GM23338 (cell line): ENCODE measurements around the gene GSN. TPM values are rescaled to one million over a fixed set of nuclear protein-coding genes. Genes with fewer than 3 reads are reported as not detected.

Source experiments
- ATAC-seq: fragments of 200-7000 bp; cut with Tn5 transposase; 3 replicates; pipeline ENCODE4 v1.9.1; 2020
- DNase-seq: peaks from one replicate; pipeline ENCODE4 v3.0.0-alpha.2; 2015; ENCODE audit warnings: low spot score
- H2AFZ ChIP-seq: fragments of 200-600 bp; sonication (generic); 2 replicates; pipeline ENCODE4 v1.8.0; 2016; ENCODE audit warnings: antibody characterized with exemption, mild to moderate bottlenecking, moderate library complexity
- H3F3A ChIP-seq: fragments of 200-600 bp; sonication (generic); replicated peaks from 2 replicates; pipeline ENCODE4 v1.8.0; 2017; ENCODE audit warnings: antibody characterized with exemption, mixed run types, low read depth
- H3K27ac ChIP-seq: fragments of 200-600 bp; sonication (generic); 2 replicates; pipeline ENCODE4 v1.6.1; 2016; ENCODE audit warnings: low read depth
- H3K27me3 ChIP-seq: fragments of 200-600 bp; sonication (generic); 2 replicates; pipeline ENCODE4 v1.8.0; 2016; ENCODE audit warnings: mild to moderate bottlenecking, mixed run types, moderate library complexity; ENCODE audit not compliant: insufficient read depth
- H3K36me3 ChIP-seq: fragments of 200-600 bp; sonication (generic); 2 replicates; pipeline ENCODE4 v1.8.0; 2016; ENCODE audit warnings: mild to moderate bottlenecking; ENCODE audit not compliant: insufficient read depth
- H3K4me1 ChIP-seq: fragments of 200-600 bp; sonication (generic); 2 replicates; pipeline ENCODE4 v1.8.0; 2016; ENCODE audit warnings: mild to moderate bottlenecking, moderate library complexity; ENCODE audit not compliant: insufficient read depth
- H3K4me2 ChIP-seq: fragments of 200-600 bp; sonication (generic); 2 replicates; pipeline ENCODE4 v1.7.1; 2017; ENCODE audit warnings: mixed run types
- H3K4me3 ChIP-seq: fragments of 200-600 bp; sonication (generic); 2 replicates; pipeline ENCODE4 v1.6.1; 2016; ENCODE audit warnings: mixed run types
- H3K79me2 ChIP-seq: fragments of 200-600 bp; sonication (generic); replicated peaks from 2 replicates; pipeline ENCODE4 v1.8.0; 2017; ENCODE audit warnings: mild to moderate bottlenecking; ENCODE audit not compliant: insufficient read depth
- H3K9me2 ChIP-seq: fragments of 200-600 bp; sonication (generic); 2 replicates; pipeline ENCODE4 v1.8.0; 2017; ENCODE audit not compliant: insufficient read depth
- H4K20me1 ChIP-seq: fragments of 200-600 bp; sonication (generic); replicated peaks from 2 replicates; pipeline ENCODE4 v1.8.0; 2017; ENCODE audit warnings: mild to moderate bottlenecking; ENCODE audit not compliant: insufficient read depth
- H3K27ac Mint-ChIP-seq: 2 replicates; pipeline ENCODE4 v1.8.0; 2020; ENCODE audit warnings: inconsistent platforms, mild to moderate bottlenecking, moderate library complexity, mixed read lengths
- H3K27me3 Mint-ChIP-seq: 3 replicates; pipeline ENCODE4 v1.8.0; 2022; ENCODE audit warnings: low read depth, mild to moderate bottlenecking, moderate library complexity, mixed read lengths, inconsistent platforms; ENCODE audit not compliant: insufficient read depth, poor library complexity
- H3K36me3 Mint-ChIP-seq: 3 replicates; pipeline ENCODE4 v1.8.0; 2021; ENCODE audit warnings: low read depth, mild to moderate bottlenecking, inconsistent platforms, moderate library complexity, mixed read lengths
- H3K4me1 Mint-ChIP-seq: 3 replicates; pipeline ENCODE4 v1.8.0; 2020; ENCODE audit warnings: mild to moderate bottlenecking, inconsistent platforms, mixed read lengths
- H3K4me3 Mint-ChIP-seq: 3 replicates; pipeline ENCODE4 v1.8.0; 2021; ENCODE audit warnings: moderate library complexity, mild to moderate bottlenecking, inconsistent platforms, mixed read lengths
- H3K9me3 Mint-ChIP-seq: 3 replicates; pipeline ENCODE4 v1.8.0; 2020; ENCODE audit warnings: moderate library complexity, mild to moderate bottlenecking, inconsistent platforms, mixed read lengths
- CREB1 ChIP-seq: fragments of 250-450 bp; sonication (Bioruptor Pico); IDR thresholded peaks from 2 replicates; pipeline ENCODE4 v1.5.0; 2020; ENCODE audit warnings: low read depth, mild to moderate bottlenecking, moderate library complexity
- CTCF ChIP-seq, 2 experiments: fragments of 200-600 bp in 1 of 2; sonication (generic) in 1 of 2; conservative IDR thresholded peaks; 2 replicates each; pipeline versions ENCODE4 v1.5.1 to v1.6.1; 2016 to 2017; ENCODE audit warnings: antibody characterized with exemption in 2 of 2, low read depth in 2 of 2, mild to moderate bottlenecking in 2 of 2, moderate library complexity in 1 of 2
- EZH2 ChIP-seq: fragments of 200-600 bp; sonication (generic); IDR thresholded peaks from one replicate; pipeline ENCODE4 v1.8.0; 2017; ENCODE audit warnings: antibody characterized with exemption, mild to moderate bottlenecking, low read depth; ENCODE audit not compliant: unreplicated experiment
- JUNB ChIP-seq: IDR thresholded peaks from one replicate; pipeline ENCODE4 v1.6.1; 2016; ENCODE audit warnings: antibody characterized with exemption; ENCODE audit not compliant: unreplicated experiment
- NANOG ChIP-seq: IDR thresholded peaks from 2 replicates; pipeline ENCODE4 v1.6.1; 2016; ENCODE audit warnings: antibody characterized with exemption, borderline replicate concordance
- POLR2AphosphoS5 ChIP-seq: IDR thresholded peaks from 2 replicates; pipeline ENCODE4 v1.6.1; 2016; ENCODE audit warnings: antibody characterized with exemption, low read depth
- STAT1 ChIP-seq: IDR thresholded peaks from one replicate; pipeline ENCODE4 v1.6.1; 2016; ENCODE audit warnings: antibody characterized with exemption; ENCODE audit not compliant: unreplicated experiment
- ZNF331 ChIP-seq: fragments of 250-450 bp; sonication (Bioruptor Pico); IDR thresholded peaks from 2 replicates; pipeline ENCODE4 v1.5.0; 2020; ENCODE audit warnings: low read depth, mild to moderate bottlenecking, moderate library complexity
- ZNF462 ChIP-seq: fragments of 250-450 bp; sonication (Bioruptor Pico); IDR thresholded peaks from 2 replicates; pipeline ENCODE4 v1.5.0; 2020; ENCODE audit warnings: mild to moderate bottlenecking, moderate library complexity
- polyA plus RNA-seq: library from polyadenylated mRNA; unstranded; fragments of >200 nt; fragmentation: Nextera tagmentation; extraction: Ambion mirVana; gene quantifications from 2 replicates; pipeline ENCODE4 v1.2.1, GENCODE V29; 2016
- total RNA-seq: library from RNA; depleted of rRNA; stranded (reverse); fragments of >200 nt; shearing (Covaris generic); gene quantifications from 2 replicates; pipeline ENCODE4 v1.2.3, GENCODE V29; 2014
- TF ChIP-seq, protein P1 (sequence below): IDR thresholded peaks from one replicate; pipeline ENCODE4 v1.6.1; 2018; ENCODE audit warnings: antibody characterized with exemption; ENCODE audit not compliant: unreplicated experiment

Gene GSN
- total and polyA plus RNA-seq, 2 experiments from 2014 or later: 30.2 to 85.7 TPM

DNA sequence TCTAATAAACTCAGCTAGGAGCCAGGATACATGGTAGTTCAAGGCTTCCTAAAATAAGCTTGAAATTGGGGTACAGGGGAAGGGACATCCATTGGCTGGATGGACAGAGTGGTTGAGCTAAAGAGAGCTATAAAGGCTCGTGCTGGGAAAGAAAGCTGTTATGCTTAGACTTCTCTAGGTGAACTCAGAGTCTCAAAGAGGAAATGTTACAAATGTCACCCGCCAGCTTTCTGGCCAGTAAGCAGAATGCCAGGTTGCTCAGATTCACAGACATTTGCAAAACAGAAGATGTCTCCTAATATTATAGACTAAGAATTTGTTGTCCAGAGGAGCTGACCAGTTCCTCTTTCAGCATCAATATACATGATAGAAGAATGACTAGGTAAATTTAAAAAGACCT, 71.5 kb downstream of the GSN start:
- H3K36me3 Mint-ChIP-seq: no peaks in the 10 kb centered on the region
- no peak overlapping the region for H3K4me2 ChIP-seq
- H3K4me3 ChIP-seq: no peak overlapping the region
- H3K27ac ChIP-seq: no peak overlapping the region
- H3K79me2 ChIP-seq: no peaks in the 10 kb centered on the region
- H3K9me3 Mint-ChIP-seq: no peaks in the 10 kb centered on the region
- no peak for DNase-seq
- H3K36me3 ChIP-seq: no peaks in the 10 kb centered on the region; the same call in 1 of the 2 replicates
- no peaks in the 10 kb centered on the region for H3K9me2 ChIP-seq
- H2AFZ ChIP-seq: no peak overlapping the region
- no peaks in the 10 kb centered on the region for H3F3A ChIP-seq
- no peak for ATAC-seq
- no peaks in the 10 kb centered on the region for H3K27me3 Mint-ChIP-seq
- no peak overlapping the region for H3K27ac Mint-ChIP-seq
- no peaks in the 10 kb centered on the region for H3K27me3 ChIP-seq
- no peak for TF ChIP-seq JUNB
- no peak for TF ChIP-seq CREB1 (CRISPR knock-in tag)
- no peak for TF ChIP-seq ZNF462 (CRISPR knock-in tag)
- TF ChIP-seq NANOG: no peak
- TF ChIP-seq STAT1: no peak
- no peaks in the 10 kb centered on the region for H4K20me1 ChIP-seq
- no peaks in the 10 kb centered on the region for H3K4me1 ChIP-seq
- H3K4me1 Mint-ChIP-seq: no peaks in the 10 kb centered on the region
- H3K4me3 Mint-ChIP-seq: no peak overlapping the region

DNA sequence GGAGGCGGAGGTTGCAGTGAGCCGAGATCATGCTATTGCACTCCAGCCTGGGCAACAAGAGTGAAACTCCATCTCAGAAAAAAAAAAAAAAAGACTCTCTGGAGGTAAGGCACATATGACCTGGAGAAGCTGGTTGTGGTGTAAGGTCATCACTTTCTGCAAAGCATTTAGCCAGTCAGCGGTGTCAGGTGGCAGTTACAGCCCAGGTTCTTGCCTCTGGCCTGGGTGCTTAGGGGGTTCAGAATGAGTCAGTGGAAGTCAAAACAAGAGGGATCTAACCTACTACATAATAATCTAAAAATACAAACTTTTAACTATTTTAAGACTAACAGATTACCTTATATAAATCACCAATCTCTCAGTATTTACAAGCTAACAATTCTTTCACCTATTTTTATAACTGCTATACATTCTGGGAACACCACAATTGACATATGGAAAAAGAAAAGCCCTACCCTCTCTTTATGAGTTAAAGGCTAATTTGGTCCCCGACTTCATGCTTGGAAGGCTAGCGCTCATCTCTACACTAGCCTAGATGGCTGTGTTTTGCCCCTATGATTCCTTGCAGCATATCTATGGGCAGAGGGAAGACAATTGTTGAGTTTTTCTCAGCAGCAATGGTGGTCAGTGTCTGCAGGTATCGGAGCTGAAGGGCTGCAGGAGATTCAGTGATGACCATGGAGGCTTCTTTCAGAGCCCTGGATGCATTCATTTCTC, 72.9 kb downstream of the GSN start:
- Histone ChIP-seq H3K9me2 (no peaks in the 10 kb centered on the region), H3K4me3 (no peak overlapping the region), H2AFZ (no peak overlapping the region), H3K36me3 (peaks cover 3% of the 10 kb centered on the region; the same call in 1 of the 2 replicates), H3K27ac (no peak overlapping the region), H3K4me2 (no peak overlapping the region), H3K4me1 (no peaks in the 10 kb centered on the region), H4K20me1 (no peaks in the 10 kb centered on the region), H3F3A (no peaks in the 10 kb centered on the region), H3K79me2 (no peaks in the 10 kb centered on the region), H3K27me3 (no peaks in the 10 kb centered on the region)
- Mint-ChIP-seq H3K4me3 (no peak overlapping the region), H3K27ac (no peak overlapping the region), H3K9me3 (no peaks in the 10 kb centered on the region), H3K36me3 (no peaks in the 10 kb centered on the region), H3K27me3 (no peaks in the 10 kb centered on the region), H3K4me1 (no peaks in the 10 kb centered on the region)
- no peak for DNase-seq
- no peak for ATAC-seq
- TF ChIP-seq ZNF331 (CRISPR knock-in tag) (no peak), CTCF (conservative IDR thresholded peaks at IDR 0.05; ENCODE audit: low read depth in 2 of 2) (no peak), EZH2 (no peak), CREB1 (CRISPR knock-in tag) (no peak), POLR2AphosphoS5 (no peak), JUNB (no peak)
- TF ChIP-seq, protein P1, sequence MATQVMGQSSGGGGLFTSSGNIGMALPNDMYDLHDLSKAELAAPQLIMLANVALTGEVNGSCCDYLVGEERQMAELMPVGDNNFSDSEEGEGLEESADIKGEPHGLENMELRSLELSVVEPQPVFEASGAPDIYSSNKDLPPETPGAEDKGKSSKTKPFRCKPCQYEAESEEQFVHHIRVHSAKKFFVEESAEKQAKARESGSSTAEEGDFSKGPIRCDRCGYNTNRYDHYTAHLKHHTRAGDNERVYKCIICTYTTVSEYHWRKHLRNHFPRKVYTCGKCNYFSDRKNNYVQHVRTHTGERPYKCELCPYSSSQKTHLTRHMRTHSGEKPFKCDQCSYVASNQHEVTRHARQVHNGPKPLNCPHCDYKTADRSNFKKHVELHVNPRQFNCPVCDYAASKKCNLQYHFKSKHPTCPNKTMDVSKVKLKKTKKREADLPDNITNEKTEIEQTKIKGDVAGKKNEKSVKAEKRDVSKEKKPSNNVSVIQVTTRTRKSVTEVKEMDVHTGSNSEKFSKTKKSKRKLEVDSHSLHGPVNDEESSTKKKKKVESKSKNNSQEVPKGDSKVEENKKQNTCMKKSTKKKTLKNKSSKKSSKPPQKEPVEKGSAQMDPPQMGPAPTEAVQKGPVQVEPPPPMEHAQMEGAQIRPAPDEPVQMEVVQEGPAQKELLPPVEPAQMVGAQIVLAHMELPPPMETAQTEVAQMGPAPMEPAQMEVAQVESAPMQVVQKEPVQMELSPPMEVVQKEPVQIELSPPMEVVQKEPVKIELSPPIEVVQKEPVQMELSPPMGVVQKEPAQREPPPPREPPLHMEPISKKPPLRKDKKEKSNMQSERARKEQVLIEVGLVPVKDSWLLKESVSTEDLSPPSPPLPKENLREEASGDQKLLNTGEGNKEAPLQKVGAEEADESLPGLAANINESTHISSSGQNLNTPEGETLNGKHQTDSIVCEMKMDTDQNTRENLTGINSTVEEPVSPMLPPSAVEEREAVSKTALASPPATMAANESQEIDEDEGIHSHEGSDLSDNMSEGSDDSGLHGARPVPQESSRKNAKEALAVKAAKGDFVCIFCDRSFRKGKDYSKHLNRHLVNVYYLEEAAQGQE: no peak
